HCT116 (cell line): ENCODE results near the gene ALCAM. TPM values are rescaled to one million over a fixed set of nuclear protein-coding genes. Genes with fewer than 3 reads are reported as not detected.

ENCODE experiments used
- ATAC-seq: fragments of 200-7000 bp; cut with Tn5 transposase; 2 replicates; pipeline ENCODE4 v1.9.1; 2020; ENCODE audit warnings: mild to moderate bottlenecking, moderate library complexity
- BruUV-seq: library from RNA; stranded (reverse); fragments of 400-500 nt; replicated peaks from 2 replicates; lab custom pipeline; 2021; lab: Mats Ljungman, UMichigan
- CTCF ChIA-PET: fragments of 300-600 bp; sonication (Branson Sonifier 250); formaldehyde crosslinking; loops from one replicate; lab custom pipeline; 2021; ENCODE audit warnings: antibody characterized with exemption; lab: Charles Lee
- POLR2A ChIA-PET: fragments of 300-600, 350-600 bp; sonication (Branson Sonifier 250); formaldehyde crosslinking; loops from one replicate; lab custom pipeline; 2021; ENCODE audit warnings: antibody characterized with exemption; lab: Charles Lee
- RAD21 ChIA-PET, 2 experiments: fragments of 300-600 bp; sonication (Branson Sonifier 250); formaldehyde crosslinking; loops; one replicate each; lab custom pipeline; 2023; ENCODE audit warnings: low total read pairs in 2 of 2; ENCODE audit not compliant: uncharacterized antibody in 2 of 2, unreplicated experiment in 2 of 2, low non-redundant PET in 1 of 2; lab: Charles Lee
- DNase-seq: peaks from one replicate; pipeline ENCODE4 v3.0.0-alpha.2; 2010; ENCODE audit warnings: low read depth, low spot score
- H2AFZ ChIP-seq: fragments of 200-600 bp; shearing (Covaris generic), sonication (generic); 2 replicates; pipeline ENCODE4 v1.6.1; 2017; ENCODE audit warnings: low read depth, mixed run types, mixed read lengths, antibody characterized with exemption, low read length; ENCODE audit not compliant: poor library complexity, severe bottlenecking
- H3K27ac ChIP-seq: 2 replicates; pipeline ENCODE4 v1.5.1; 2012; ENCODE audit warnings: low read depth, low read length
- H3K27me3 ChIP-seq: fragments of 200-600 bp; sonication (generic); 2 replicates; pipeline ENCODE4 v1.6.1; 2016; ENCODE audit warnings: mixed run types, low read length, mixed read lengths; ENCODE audit not compliant: insufficient read depth
- H3K36me3 ChIP-seq, 2 experiments: fragments of 200-500 bp in 1 of 2; fragments of 200-600 bp in 1 of 2; sonication (Bioruptor generic) in 1 of 2; sonication (generic) in 1 of 2; 2 replicates each; pipeline versions ENCODE4 v1.5.1 to v1.6.1; 2014 to 2016; ENCODE audit warnings: low read length in 2 of 2, inconsistent platforms in 1 of 2, mixed read lengths in 1 of 2, mixed run types in 1 of 2; ENCODE audit not compliant: insufficient read depth in 2 of 2, control insufficient read depth in 1 of 2
- H3K4me1 ChIP-seq, 2 experiments: fragments of 200-600 bp in 1 of 2; sonication (generic) in 1 of 2; 2 replicates each; pipeline versions ENCODE4 v1.5.1 to v1.6.1; 2012 to 2017; ENCODE audit warnings: low read length in 2 of 2, inconsistent platforms in 1 of 2, mild to moderate bottlenecking in 1 of 2, mixed read lengths in 1 of 2, mixed run types in 1 of 2, moderate library complexity in 1 of 2; ENCODE audit not compliant: insufficient read depth in 2 of 2, control insufficient read depth in 1 of 2
- H3K4me2 ChIP-seq: fragments of 200-600 bp; sonication (generic); 2 replicates; pipeline ENCODE4 v1.6.1; 2017; ENCODE audit warnings: mixed run types, low read length, mixed read lengths
- H3K4me3 ChIP-seq, 2 experiments: fragments of 200-600 bp in 1 of 2; sonication (generic) in 1 of 2; replicated peaks in 1 of 2; 2 replicates each; pipeline ENCODE4 v1.5.1; 2011 to 2016; ENCODE audit warnings: low read length in 2 of 2, control low read depth in 1 of 2, low read depth in 1 of 2, mild to moderate bottlenecking in 1 of 2, mixed read lengths in 1 of 2, mixed run types in 1 of 2
- H3K79me2 ChIP-seq: fragments of 200-600 bp; sonication (generic); 2 replicates; pipeline ENCODE4 v1.6.1; 2017; ENCODE audit warnings: mild to moderate bottlenecking, mixed run types, low read length, moderate library complexity, mixed read lengths; ENCODE audit not compliant: insufficient read depth
- H3K9ac ChIP-seq: fragments of 200-600 bp; sonication (generic); 2 replicates; pipeline ENCODE4 v1.6.1; 2016; ENCODE audit warnings: low read length, mixed read lengths
- H3K9me2 ChIP-seq: fragments of 200-600 bp; sonication (generic), shearing (Covaris generic); 2 replicates; pipeline ENCODE4 v1.6.1; 2017; ENCODE audit warnings: mixed run types, mild to moderate bottlenecking, moderate library complexity; ENCODE audit not compliant: insufficient read depth
- H3K9me3 ChIP-seq, 2 experiments: fragments of 200-500 bp in 1 of 2; fragments of 200-600 bp in 1 of 2; sonication (Bioruptor generic) in 1 of 2; sonication (generic) in 1 of 2; 2 replicates each; pipeline ENCODE4 v1.6.1; 2014 to 2017; ENCODE audit warnings: low read length in 2 of 2, mixed read lengths in 2 of 2, inconsistent platforms in 1 of 2, low read depth in 1 of 2, mild to moderate bottlenecking in 1 of 2, mixed run types in 1 of 2, moderate library complexity in 1 of 2; ENCODE audit not compliant: control insufficient read depth in 1 of 2, insufficient read depth in 1 of 2
- H4K20me1 ChIP-seq: fragments of 200-600 bp; sonication (generic), shearing (Covaris generic); 2 replicates; pipeline ENCODE4 v1.6.1; 2017; ENCODE audit warnings: mixed run types, mild to moderate bottlenecking, moderate library complexity; ENCODE audit not compliant: insufficient read depth
- ATF3 ChIP-seq: IDR thresholded peaks from 2 replicates; pipeline ENCODE4 v1.6.1; 2012
- CBX3 ChIP-seq: IDR thresholded peaks from 2 replicates; pipeline ENCODE4 v1.6.1; 2012; ENCODE audit warnings: low read depth
- CEBPB ChIP-seq: IDR thresholded peaks from 2 replicates; pipeline ENCODE4 v1.6.1; 2012; ENCODE audit warnings: low read depth
- CTCF ChIP-seq, 3 experiments: fragments of 200-600 bp in 1 of 3; sonication (generic) in 1 of 3; IDR thresholded peaks in 2 of 3; conservative IDR thresholded peaks in 1 of 3; 2 replicates each; pipeline ENCODE4 v1.5.1; 2012 to 2017; ENCODE audit warnings: low read depth in 2 of 3, low read length in 2 of 3, antibody characterized with exemption in 1 of 3, borderline replicate concordance in 1 of 3, control low read depth in 1 of 3, mild to moderate bottlenecking in 1 of 3, mixed read lengths in 1 of 3, mixed run types in 1 of 3, moderate library complexity in 1 of 3; ENCODE audit not compliant: insufficient read depth in 1 of 3
- EGR1 ChIP-seq: IDR thresholded peaks from 2 replicates; pipeline ENCODE4 v1.6.1; 2012; ENCODE audit warnings: low read depth
- ELF1 ChIP-seq: IDR thresholded peaks from 2 replicates; pipeline ENCODE4 v1.6.1; 2012; ENCODE audit warnings: low read depth, borderline replicate concordance
- EZH2 ChIP-seq: fragments of 200-600 bp; sonication (generic); IDR thresholded peaks from 2 replicates; pipeline ENCODE4 v1.6.1; 2017; ENCODE audit warnings: antibody characterized with exemption, mixed run types
- JUND ChIP-seq: IDR thresholded peaks from 2 replicates; pipeline ENCODE4 v1.6.1; 2012
- MAX ChIP-seq: IDR thresholded peaks from 2 replicates; pipeline ENCODE4 v1.6.1; 2012
- POLR2A ChIP-seq: IDR thresholded peaks from 2 replicates; pipeline ENCODE4 v1.7.0; 2011; ENCODE audit warnings: borderline replicate concordance; ENCODE audit not compliant: insufficient read depth, insufficient read length; ENCODE audit errors: extremely low read depth
- POLR2AphosphoS5 ChIP-seq: IDR thresholded peaks from 2 replicates; pipeline ENCODE4 v1.6.1; 2011; ENCODE audit warnings: mild to moderate bottlenecking, low read depth, low read length, moderate library complexity
- SIN3A ChIP-seq: IDR thresholded peaks from 2 replicates; pipeline ENCODE4 v1.6.1; 2012; ENCODE audit warnings: low read depth
- SP1 ChIP-seq: IDR thresholded peaks from 2 replicates; pipeline ENCODE4 v1.6.1; 2012; ENCODE audit warnings: low read depth
- SRF ChIP-seq: IDR thresholded peaks from 2 replicates; pipeline ENCODE4 v1.6.1; 2012; ENCODE audit warnings: low read depth
- YY1 ChIP-seq: IDR thresholded peaks from 2 replicates; pipeline ENCODE4 v1.6.1; 2011; ENCODE audit warnings: low read length, low read depth, moderate library complexity, mild to moderate bottlenecking; ENCODE audit not compliant: insufficient replicate concordance; ENCODE audit errors: extremely low read depth
- ZFX ChIP-seq: fragments of 450-650 bp; IDR thresholded peaks from 2 replicates; pipeline ENCODE4 v1.6.1; 2017
- ZNF274 ChIP-seq: fragments of 200-500 bp; sonication (Bioruptor generic); IDR thresholded peaks from 2 replicates; pipeline ENCODE4 v1.6.1; 2014; ENCODE audit warnings: mild to moderate bottlenecking, low read depth, low read length, inconsistent platforms
- intact Hi-C: fragments of 100-400 bp; cut with micrococcal nuclease; formaldehyde crosslinking; loops from 2 replicates; pipeline ENCODE4 v1.10.0; 2022
- total RNA-seq: library from RNA; stranded (reverse); gene quantifications from one replicate; pipeline ENCODE4 v1.2.1, GENCODE V29; 2021; ENCODE audit not compliant: unreplicated experiment
- TF ChIP-seq, protein P1 (sequence below): IDR thresholded peaks from 2 replicates; pipeline ENCODE4 v1.6.1; 2011; ENCODE audit warnings: mild to moderate bottlenecking, low read length, moderate library complexity; ENCODE audit not compliant: insufficient replicate concordance; ENCODE audit errors: extremely low read depth
- TF ChIP-seq, protein P2 (sequence below): IDR thresholded peaks from 2 replicates; pipeline ENCODE4 v1.6.1; 2012; ENCODE audit warnings: low read depth

The ALCAM gene
- total RNA-seq, 1 experiment from 2014 or later: 56.7 TPM

GRCh38 chr3:105470851-105471250 is 104.1 kb downstream of the ALCAM start:
- ATAC-seq: no peak
- POLR2A ChIA-PET: no interaction called here
- TF ChIP-seq EGR1 (no peak), SP1 (no peak), POLR2A (no peak), ZFX (no peak), CEBPB (no peak), EZH2 (no peak), YY1 (no peak), ATF3 (no peak), ZNF274 (no peak), CTCF (IDR thresholded peaks at IDR 0.05 in 2 of 3, conservative IDR thresholded peaks at IDR 0.05 in 1 of 3; ENCODE audit: borderline replicate concordance in 1 of 3, insufficient read depth in 1 of 3, low read depth in 2 of 3, low read length in 2 of 3) (no peak), SIN3A (no peak), SRF (no peak), ELF1 (no peak), POLR2AphosphoS5 (no peak), CBX3 (no peak), MAX (no peak), JUND (no peak)
- TF ChIP-seq, protein P1, sequence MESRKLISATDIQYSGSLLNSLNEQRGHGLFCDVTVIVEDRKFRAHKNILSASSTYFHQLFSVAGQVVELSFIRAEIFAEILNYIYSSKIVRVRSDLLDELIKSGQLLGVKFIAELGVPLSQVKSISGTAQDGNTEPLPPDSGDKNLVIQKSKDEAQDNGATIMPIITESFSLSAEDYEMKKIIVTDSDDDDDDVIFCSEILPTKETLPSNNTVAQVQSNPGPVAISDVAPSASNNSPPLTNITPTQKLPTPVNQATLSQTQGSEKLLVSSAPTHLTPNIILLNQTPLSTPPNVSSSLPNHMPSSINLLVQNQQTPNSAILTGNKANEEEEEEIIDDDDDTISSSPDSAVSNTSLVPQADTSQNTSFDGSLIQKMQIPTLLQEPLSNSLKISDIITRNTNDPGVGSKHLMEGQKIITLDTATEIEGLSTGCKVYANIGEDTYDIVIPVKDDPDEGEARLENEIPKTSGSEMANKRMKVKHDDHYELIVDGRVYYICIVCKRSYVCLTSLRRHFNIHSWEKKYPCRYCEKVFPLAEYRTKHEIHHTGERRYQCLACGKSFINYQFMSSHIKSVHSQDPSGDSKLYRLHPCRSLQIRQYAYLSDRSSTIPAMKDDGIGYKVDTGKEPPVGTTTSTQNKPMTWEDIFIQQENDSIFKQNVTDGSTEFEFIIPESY: no peak
- TF ChIP-seq, protein P2, sequence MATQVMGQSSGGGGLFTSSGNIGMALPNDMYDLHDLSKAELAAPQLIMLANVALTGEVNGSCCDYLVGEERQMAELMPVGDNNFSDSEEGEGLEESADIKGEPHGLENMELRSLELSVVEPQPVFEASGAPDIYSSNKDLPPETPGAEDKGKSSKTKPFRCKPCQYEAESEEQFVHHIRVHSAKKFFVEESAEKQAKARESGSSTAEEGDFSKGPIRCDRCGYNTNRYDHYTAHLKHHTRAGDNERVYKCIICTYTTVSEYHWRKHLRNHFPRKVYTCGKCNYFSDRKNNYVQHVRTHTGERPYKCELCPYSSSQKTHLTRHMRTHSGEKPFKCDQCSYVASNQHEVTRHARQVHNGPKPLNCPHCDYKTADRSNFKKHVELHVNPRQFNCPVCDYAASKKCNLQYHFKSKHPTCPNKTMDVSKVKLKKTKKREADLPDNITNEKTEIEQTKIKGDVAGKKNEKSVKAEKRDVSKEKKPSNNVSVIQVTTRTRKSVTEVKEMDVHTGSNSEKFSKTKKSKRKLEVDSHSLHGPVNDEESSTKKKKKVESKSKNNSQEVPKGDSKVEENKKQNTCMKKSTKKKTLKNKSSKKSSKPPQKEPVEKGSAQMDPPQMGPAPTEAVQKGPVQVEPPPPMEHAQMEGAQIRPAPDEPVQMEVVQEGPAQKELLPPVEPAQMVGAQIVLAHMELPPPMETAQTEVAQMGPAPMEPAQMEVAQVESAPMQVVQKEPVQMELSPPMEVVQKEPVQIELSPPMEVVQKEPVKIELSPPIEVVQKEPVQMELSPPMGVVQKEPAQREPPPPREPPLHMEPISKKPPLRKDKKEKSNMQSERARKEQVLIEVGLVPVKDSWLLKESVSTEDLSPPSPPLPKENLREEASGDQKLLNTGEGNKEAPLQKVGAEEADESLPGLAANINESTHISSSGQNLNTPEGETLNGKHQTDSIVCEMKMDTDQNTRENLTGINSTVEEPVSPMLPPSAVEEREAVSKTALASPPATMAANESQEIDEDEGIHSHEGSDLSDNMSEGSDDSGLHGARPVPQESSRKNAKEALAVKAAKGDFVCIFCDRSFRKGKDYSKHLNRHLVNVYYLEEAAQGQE: no peak
- no peaks in the 10 kb centered on the region for H3K9me3 ChIP-seq
- H3K4me3 ChIP-seq: no peak overlapping the region
- H4K20me1 ChIP-seq: no peaks in the 10 kb centered on the region
- no peak overlapping the region for H3K9ac ChIP-seq
- BruUV-seq: no TSS peak
- no peaks in the 10 kb centered on the region for H3K9me2 ChIP-seq
- no peak for DNase-seq
- intact Hi-C loops: no loop called here
- H3K27me3 ChIP-seq: no peaks in the 10 kb centered on the region
- H3K79me2 ChIP-seq: peaks cover 22% of the 10 kb centered on the region
- no peak overlapping the region for H2AFZ ChIP-seq
- H3K27ac ChIP-seq: no peak overlapping the region
- CTCF ChIA-PET: no interaction called here
- RAD21 ChIA-PET: no interaction called here
- H3K36me3 ChIP-seq: no peaks in the 10 kb centered on the region
- no peaks in the 10 kb centered on the region for H3K4me1 ChIP-seq
- H3K4me2 ChIP-seq: no peak overlapping the region
